Neural crest cell (in vitro differentiated cells): Measurements from ENCODE around the gene TANGO2. TPM values are rescaled to one million over a fixed set of nuclear protein-coding genes. Genes with fewer than 3 reads are reported as not detected.

Source experiments
- DNase-seq: peaks from one replicate; pipeline ENCODE4 v3.0.0; 2021; ENCODE audit warnings: low read depth, mixed read lengths, low spot score
- H3K27ac Mint-ChIP-seq: one replicate; pipeline ENCODE4 v1.8.0; 2021; ENCODE audit warnings: mild to moderate bottlenecking, mixed read lengths; ENCODE audit not compliant: unreplicated experiment
- H3K27me3 Mint-ChIP-seq: 2 replicates; pipeline ENCODE4 v1.8.0; 2021; ENCODE audit warnings: low read depth, mild to moderate bottlenecking, mixed read lengths
- H3K36me3 Mint-ChIP-seq: 2 replicates; pipeline ENCODE4 v1.8.0; 2021; ENCODE audit warnings: low read depth, mild to moderate bottlenecking, mixed read lengths
- H3K4me1 Mint-ChIP-seq: 2 replicates; pipeline ENCODE4 v1.8.0; 2021; ENCODE audit warnings: mixed read lengths
- H3K4me3 Mint-ChIP-seq: one replicate; pipeline ENCODE4 v1.8.0; 2021; ENCODE audit warnings: mild to moderate bottlenecking, mixed read lengths
- H3K9me3 Mint-ChIP-seq: 2 replicates; pipeline ENCODE4 v1.8.0; 2021; ENCODE audit warnings: mixed read lengths
- total RNA-seq: library from RNA; stranded (reverse); gene quantifications from 2 replicates; pipeline ENCODE4 v1.2.1, GENCODE V29; 2021
- TF ChIP-seq, protein P1 (sequence below): fragments of 200-600 bp; sonication (generic); conservative IDR thresholded peaks from 2 replicates; pipeline ENCODE4 v1.5.0; 2021; ENCODE audit warnings: antibody characterized with exemption, mild to moderate bottlenecking

TANGO2 gene
- total RNA-seq, 1 donor from 2014 or later, result 13.4 TPM

- Mint-ChIP-seq H3K27me3 (no peaks in the 10 kb centered on the region), H3K36me3 (no peaks in the 10 kb centered on the region), H3K27ac (no peak overlapping the region), H3K4me3 (peak overlapping the region; percentile 3), H3K4me1 (no peaks in the 10 kb centered on the region), H3K9me3 (no peaks in the 10 kb centered on the region)
- no peak for DNase-seq
- TF ChIP-seq, protein P1, sequence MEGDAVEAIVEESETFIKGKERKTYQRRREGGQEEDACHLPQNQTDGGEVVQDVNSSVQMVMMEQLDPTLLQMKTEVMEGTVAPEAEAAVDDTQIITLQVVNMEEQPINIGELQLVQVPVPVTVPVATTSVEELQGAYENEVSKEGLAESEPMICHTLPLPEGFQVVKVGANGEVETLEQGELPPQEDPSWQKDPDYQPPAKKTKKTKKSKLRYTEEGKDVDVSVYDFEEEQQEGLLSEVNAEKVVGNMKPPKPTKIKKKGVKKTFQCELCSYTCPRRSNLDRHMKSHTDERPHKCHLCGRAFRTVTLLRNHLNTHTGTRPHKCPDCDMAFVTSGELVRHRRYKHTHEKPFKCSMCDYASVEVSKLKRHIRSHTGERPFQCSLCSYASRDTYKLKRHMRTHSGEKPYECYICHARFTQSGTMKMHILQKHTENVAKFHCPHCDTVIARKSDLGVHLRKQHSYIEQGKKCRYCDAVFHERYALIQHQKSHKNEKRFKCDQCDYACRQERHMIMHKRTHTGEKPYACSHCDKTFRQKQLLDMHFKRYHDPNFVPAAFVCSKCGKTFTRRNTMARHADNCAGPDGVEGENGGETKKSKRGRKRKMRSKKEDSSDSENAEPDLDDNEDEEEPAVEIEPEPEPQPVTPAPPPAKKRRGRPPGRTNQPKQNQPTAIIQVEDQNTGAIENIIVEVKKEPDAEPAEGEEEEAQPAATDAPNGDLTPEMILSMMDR, result no peak
Measured at GRCh38 chr22:20028855-20029549, 8.1 kb downstream of the TANGO2 start.

GRCh38 chr22:20029550-20030225 is 8.8 kb downstream of the TANGO2 start:
- no peak overlapping the region for H3K27ac Mint-ChIP-seq

GRCh38 chr22:20031732-20032406 is 11.0 kb downstream of the TANGO2 start:
- DNase-seq, result no peak
- Mint-ChIP-seq H3K27ac (no peak overlapping the region), H3K4me1 (no peaks in the 10 kb centered on the region), H3K27me3 (no peaks in the 10 kb centered on the region), H3K36me3 (no peaks in the 10 kb centered on the region), H3K9me3 (no peaks in the 10 kb centered on the region), H3K4me3 (no peak overlapping the region)
- TF ChIP-seq, protein P1, result no peak

More at GRCh38 chr22:20029550-20030225, 8.8 kb downstream of the TANGO2 start:
- Mint-ChIP-seq H3K27me3 (no peaks in the 10 kb centered on the region), H3K4me1 (no peaks in the 10 kb centered on the region), H3K9me3 (no peaks in the 10 kb centered on the region), H3K4me3 (no peak overlapping the region), H3K36me3 (no peaks in the 10 kb centered on the region)
- TF ChIP-seq, protein P1, result no peak
- DNase-seq, result no peak

DNA sequence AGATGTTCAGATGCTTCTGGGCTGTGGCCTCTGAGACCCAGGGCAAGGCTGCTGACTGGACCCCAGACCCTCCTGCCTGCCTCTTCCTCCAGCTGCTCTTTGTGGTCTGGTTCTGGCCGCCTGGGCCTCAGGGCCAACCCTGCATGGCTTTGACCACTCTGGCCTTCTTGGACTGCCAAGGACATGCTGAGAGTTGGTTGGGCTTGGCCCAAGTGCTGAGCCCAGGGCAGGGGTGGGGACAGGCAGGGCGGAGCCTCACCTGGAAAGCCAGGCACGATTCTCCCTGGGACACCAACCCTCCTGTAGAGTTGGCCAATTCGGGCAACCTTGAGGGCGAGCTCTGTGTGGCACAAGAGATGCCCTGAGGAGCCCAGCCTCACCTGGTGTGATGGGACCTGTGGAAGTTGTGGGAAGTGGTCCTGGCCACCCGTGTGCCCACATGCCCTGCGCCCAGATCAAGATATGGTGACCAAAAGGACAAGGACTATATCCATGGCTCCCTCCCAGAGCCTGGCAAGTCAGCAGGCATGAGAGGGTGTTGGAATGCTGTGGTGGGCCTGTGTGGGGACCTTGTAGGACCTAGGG is 11.6 kb downstream of the TANGO2 start:
- DNase-seq, result no peak
- Mint-ChIP-seq H3K4me1 (peaks cover 2% of the 10 kb centered on the region), H3K9me3 (no peaks in the 10 kb centered on the region), H3K4me3 (no peak overlapping the region), H3K36me3 (no peaks in the 10 kb centered on the region), H3K27me3 (no peaks in the 10 kb centered on the region), H3K27ac (no peak overlapping the region)
- TF ChIP-seq, protein P1, result no peak

DNA sequence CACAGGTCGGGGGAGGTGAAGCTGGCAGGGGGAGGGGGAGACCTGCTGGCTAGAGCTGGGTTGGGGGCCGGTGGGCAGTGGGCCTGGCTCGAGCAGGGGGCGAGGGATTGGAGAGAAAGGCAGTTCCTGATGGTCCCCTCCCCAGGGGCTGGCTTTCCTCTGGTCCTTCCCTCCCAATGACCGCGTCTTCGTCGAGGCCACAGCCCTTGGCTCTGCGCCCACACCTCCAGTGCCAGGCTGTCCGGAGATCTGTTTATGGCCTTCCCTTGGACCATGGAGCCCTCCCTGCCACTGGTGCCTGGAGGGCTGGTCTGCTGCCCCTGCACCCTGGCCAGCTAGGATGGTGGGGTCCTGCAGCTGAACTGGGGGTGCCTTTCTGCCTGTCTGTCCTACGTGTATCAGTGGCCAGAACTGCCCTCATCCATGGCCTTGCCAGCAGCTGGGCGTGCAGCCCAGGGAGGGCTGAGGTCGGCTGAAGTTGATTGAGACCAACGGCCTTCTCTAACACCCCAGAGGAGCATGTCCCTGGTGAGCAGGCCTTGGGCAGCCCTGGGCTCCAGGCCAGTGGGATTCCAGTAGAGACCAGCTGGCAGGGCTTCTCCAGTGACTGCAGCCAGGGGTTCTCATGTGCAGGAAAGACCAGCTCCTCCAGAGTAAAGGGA is 12.3 kb downstream of the TANGO2 start:
- H3K27ac Mint-ChIP-seq, result no peak overlapping the region
- H3K27me3 Mint-ChIP-seq, result no peaks in the 10 kb centered on the region
- H3K4me3 Mint-ChIP-seq, result no peak overlapping the region
- no peaks in the 10 kb centered on the region for H3K9me3 Mint-ChIP-seq
- TF ChIP-seq, protein P1, result no peak
- peaks cover 9% of the 10 kb centered on the region for H3K4me1 Mint-ChIP-seq
- no peak for DNase-seq
- peaks cover 3% of the 10 kb centered on the region for H3K36me3 Mint-ChIP-seq
